ENCODE measurements around the gene POC5. TPM values are rescaled to one million over a fixed set of nuclear protein-coding genes. Genes with fewer than 3 reads are reported as not detected.
"Not testable (repeated sequence)": the region's sequence is repeated elsewhere in the genome, so short reads cannot be mapped to it uniquely, and the experiment has no call there.

POC5 gene
- total RNA-seq, 1 experiment from 2014 or later = 13.3 TPM

GRCh38 chr5:75710637-75711036 is 6.6 kb downstream of the POC5 start:
- in situ Hi-C loops (cut with HindIII; ENCODE audit: low pct_unique_long_range_greater_than_20kb, low sequenced_read_pairs) = no loop called here
- no peak for DNase-seq (ENCODE audit: low read depth)

DNA sequence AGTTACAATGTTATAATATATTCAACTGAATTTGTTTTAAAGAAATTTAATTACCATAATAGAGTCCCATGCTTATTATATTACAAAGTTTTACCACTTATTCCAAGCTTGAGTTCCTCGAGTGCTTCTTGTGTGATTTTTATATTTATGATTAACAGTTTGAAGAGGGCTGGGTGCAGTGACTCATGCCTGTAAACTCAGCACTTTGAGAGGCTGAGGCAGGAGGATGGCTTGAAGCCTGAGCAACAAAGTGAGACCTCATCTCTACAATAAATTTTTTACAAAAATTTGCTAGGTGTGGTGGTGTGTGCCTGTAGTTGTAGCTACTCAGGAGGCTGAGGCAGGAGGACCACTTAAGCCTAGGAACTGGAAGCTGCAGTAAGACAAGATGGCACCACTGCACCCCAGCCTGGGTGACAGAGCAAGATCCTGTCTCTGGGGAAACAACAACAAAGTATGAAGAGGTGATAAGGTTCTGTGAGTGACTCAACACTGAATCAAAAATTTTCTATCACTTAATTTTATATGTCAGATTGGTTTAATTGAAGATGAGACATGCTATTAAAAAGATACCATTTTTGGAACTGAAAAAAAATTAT is 9.2 kb downstream of the POC5 start:
- in situ Hi-C loops (cut with HindIII; ENCODE audit: low pct_unique_long_range_greater_than_20kb, low sequenced_read_pairs) = no loop called here

DNA sequence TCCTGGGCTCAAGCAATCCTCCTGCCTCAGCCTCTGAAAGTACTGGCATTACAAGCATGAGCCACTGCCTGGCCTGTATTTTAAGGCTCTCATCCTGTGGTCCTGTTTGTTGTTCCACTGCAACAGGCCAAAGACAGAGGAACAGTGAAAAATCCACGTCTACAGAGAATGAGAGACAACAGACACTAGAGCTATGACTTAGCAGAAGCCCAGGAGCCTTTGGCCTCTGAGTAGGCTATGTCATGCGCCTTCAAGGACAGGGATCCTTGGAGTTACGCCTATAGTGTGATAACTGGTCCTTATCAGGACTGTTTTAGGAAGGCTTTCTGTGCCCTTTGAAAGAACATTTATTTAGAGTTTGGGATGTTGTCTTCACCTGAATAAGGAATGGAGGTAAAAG is 10.5 kb downstream of the POC5 start:
- in situ Hi-C loops (cut with HindIII; ENCODE audit: low pct_unique_long_range_greater_than_20kb, low sequenced_read_pairs) = no loop called here

More for the DNA sequence above, 9.2 kb downstream of the POC5 start:
- DNase-seq (ENCODE audit: low read depth) = peak; percentile 40

DNA sequence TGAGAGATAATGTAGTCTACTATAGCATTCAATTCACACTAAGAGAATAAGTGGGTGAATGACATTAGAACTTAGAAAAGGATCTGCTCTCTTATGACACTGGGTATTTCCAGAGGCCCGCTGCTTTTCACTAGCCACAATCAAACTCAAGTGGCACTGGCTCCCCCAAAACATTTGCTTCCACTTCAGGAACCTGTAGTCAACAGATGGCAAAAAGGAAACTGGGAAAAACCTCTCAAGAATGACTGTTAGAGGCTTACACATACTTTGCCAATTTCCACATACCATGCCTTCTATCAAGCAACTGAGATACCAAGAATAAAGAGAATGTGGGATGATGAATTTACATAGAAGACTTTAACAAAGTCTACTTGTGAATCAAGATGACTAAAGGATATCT is 11.2 kb downstream of the POC5 start:
- DNase-seq (ENCODE audit: low read depth) = no peak
- in situ Hi-C loops (cut with HindIII; ENCODE audit: low pct_unique_long_range_greater_than_20kb, low sequenced_read_pairs) = no loop called here

More for the DNA sequence above, 10.5 kb downstream of the POC5 start:
- no peak for DNase-seq (ENCODE audit: low read depth)

DNA sequence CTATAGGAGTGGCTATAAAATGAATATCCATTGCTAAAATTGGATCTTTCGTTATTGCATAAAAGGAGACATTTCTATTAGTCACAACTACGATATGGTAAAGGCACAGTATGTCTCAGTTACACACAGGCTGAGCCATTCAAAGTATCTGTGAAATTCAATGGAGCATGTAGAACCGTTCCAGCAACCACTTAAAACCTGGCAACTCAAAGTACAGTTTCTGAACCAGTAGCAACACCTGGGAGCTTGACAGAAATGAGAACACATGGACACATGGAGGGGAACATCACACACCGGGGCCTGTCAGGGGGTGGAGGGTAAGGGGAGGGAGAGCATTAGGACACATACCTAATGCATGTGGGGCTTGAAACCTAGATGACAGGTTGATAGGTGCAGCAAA is 15.4 kb downstream of the POC5 start:
- in situ Hi-C loops (cut with HindIII; ENCODE audit: low pct_unique_long_range_greater_than_20kb, low sequenced_read_pairs) = no loop called here
- DNase-seq (ENCODE audit: low read depth) = no peak

- in situ Hi-C loops (cut with HindIII; ENCODE audit: low pct_unique_long_range_greater_than_20kb, low sequenced_read_pairs); DNase-seq (ENCODE audit: low read depth): not testable (repeated sequence)
Observed at GRCh38 chr5:75695472-75696351, 21.5 kb downstream of the POC5 start.

- in situ Hi-C loops (cut with HindIII; ENCODE audit: low pct_unique_long_range_greater_than_20kb, low sequenced_read_pairs) = no loop called here
- DNase-seq (ENCODE audit: low read depth) = no peak
Observed at GRCh38 chr5:75694781-75695180, 22.5 kb downstream of the POC5 start.

GRCh38 chr5:75690669-75691068 is 26.6 kb downstream of the POC5 start:
- in situ Hi-C loops (cut with HindIII; ENCODE audit: low pct_unique_long_range_greater_than_20kb, low sequenced_read_pairs) = no loop called here
- no peak for DNase-seq (ENCODE audit: low read depth)

DNA sequence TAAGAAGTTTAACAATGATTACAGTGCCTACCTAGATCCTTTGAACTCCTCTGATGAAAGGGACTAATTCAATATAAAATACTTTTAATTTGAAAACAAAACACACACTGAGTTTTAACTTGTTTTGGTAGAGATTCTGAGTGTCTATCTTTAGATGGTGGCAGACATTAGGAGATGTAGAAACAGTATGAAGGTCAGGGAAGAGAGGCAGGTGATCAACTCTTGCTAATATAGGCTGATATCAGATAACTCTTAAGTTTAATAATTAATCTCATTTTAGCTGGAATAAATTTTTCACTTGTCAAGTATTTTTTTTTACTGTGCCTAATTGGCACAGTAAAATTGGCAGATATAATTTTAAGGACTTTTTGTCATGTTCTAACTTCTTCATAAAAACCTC is 30.8 kb downstream of the POC5 start:
- DNase-seq (ENCODE audit: low read depth) = no peak
- in situ Hi-C loops (cut with HindIII; ENCODE audit: low pct_unique_long_range_greater_than_20kb, low sequenced_read_pairs) = no loop called here

- in situ Hi-C loops (cut with HindIII; ENCODE audit: low pct_unique_long_range_greater_than_20kb, low sequenced_read_pairs) = no loop called here
Observed at GRCh38 chr5:75685141-75685540, 32.1 kb downstream of the POC5 start.

DNA sequence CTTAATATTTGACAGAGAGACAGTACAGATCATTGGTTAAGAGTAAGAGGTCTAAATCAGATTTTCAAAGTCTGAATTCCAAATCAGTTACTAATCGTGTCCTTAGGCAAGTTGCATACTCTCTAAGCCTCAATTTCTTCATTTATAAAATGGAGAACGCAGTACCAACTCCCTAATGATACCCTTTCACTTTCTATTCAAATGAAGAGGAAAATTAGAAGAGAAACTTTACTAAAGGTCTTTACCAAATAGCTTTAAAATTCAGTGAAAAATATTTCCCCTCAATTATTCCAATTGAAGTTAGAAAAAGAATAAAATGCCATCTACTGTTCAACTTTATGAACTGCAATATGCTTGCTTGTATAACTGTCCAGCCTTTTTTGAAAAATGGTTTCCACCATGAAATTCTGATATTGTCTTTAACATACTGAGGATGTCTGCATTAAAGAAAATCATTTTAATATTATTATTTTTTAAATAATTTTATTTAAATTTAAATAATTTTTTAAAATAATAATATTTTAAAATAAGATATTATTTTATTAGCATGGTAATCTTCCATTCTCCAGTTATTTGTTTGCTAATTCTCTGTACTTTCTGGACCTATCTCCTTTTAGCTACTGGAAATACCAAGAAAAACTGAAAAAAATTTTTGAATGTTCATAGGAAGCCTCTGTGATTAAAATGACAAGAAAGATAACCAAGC is 36.0 kb downstream of the POC5 start:
- peak; percentile 36 for DNase-seq (ENCODE audit: low read depth)
- in situ Hi-C loops (cut with HindIII; ENCODE audit: low pct_unique_long_range_greater_than_20kb, low sequenced_read_pairs) = no loop called here

More at GRCh38 chr5:75685141-75685540, 32.1 kb downstream of the POC5 start:
- no peak for DNase-seq (ENCODE audit: low read depth)

DNA sequence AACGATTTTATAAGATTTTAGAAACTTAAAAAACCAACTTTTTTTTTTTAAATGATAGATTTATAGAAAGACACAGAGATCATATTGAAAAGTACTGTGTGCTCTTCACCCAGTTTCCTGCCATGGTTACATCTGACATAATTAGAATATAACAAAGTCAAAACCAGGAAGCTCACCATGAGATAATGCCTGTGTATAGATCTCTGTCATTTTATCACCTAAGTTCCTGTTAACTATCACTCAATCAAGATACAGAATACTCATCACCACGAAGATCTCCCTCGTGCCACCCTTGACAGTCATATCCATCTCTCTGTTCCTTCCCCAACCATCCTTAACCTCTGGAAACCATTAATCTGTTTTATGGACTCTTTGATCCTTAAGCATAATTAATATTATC is 39.1 kb downstream of the POC5 start:
- in situ Hi-C loops (cut with HindIII; ENCODE audit: low pct_unique_long_range_greater_than_20kb, low sequenced_read_pairs) = no loop called here
- no peak for DNase-seq (ENCODE audit: low read depth)

GRCh38 chr5:75677607-75678006 is 39.6 kb downstream of the POC5 start:
- DNase-seq (ENCODE audit: low read depth) = no peak
- in situ Hi-C loops (cut with HindIII; ENCODE audit: low pct_unique_long_range_greater_than_20kb, low sequenced_read_pairs) = no loop called here

DNA sequence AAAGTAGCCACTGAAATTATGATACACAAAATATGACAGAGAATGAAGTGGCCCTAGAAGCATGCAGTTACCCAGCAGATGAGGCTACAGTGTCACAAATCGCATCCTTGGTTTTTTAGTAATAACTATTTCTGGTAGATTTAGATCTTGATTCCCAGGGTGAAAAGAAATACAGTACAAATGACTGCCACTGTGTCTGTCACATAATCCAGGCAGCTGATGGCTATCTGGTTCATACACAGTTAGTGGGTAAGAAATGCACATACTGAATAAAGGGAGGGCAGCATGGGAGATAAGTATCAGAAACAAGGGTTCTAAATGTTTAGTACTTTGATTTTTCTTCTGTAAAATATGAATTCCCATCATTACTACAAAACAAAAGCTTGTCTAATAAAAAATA is 41.5 kb downstream of the POC5 start:
- in situ Hi-C loops (cut with HindIII; ENCODE audit: low pct_unique_long_range_greater_than_20kb, low sequenced_read_pairs) = no loop called here
- no peak for DNase-seq (ENCODE audit: low read depth)

- in situ Hi-C loops (cut with HindIII; ENCODE audit: low pct_unique_long_range_greater_than_20kb, low sequenced_read_pairs) = no loop called here
- DNase-seq (ENCODE audit: low read depth) = no peak
Observed at GRCh38 chr5:75672616-75673015, 44.6 kb downstream of the POC5 start.

GRCh38 chr5:75671506-75671905 is 45.7 kb downstream of the POC5 start:
- no peak for DNase-seq (ENCODE audit: low read depth)
- in situ Hi-C loops (cut with HindIII; ENCODE audit: low pct_unique_long_range_greater_than_20kb, low sequenced_read_pairs) = no loop called here

DNA sequence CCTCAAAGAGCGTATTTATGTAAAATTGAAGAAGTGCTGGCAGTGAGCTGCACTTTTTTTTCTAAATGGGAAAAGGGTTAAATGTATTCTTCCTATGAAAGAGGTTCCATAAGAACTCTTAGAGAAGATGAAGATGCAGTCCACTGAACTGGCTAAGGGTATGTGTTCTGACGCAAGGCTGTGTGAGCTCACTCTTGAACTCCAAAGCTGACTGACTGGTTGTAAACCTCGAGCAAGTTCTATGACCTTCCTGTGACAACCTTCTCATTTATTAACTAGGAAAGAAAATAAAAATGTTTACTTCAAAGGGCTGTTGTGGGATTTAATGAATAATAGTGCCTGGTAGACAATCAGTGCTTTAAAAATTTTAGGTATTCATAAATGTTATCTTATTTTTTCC is 46.7 kb downstream of the POC5 start:
- in situ Hi-C loops (cut with HindIII; ENCODE audit: low pct_unique_long_range_greater_than_20kb, low sequenced_read_pairs) = no loop called here
- no peak for DNase-seq (ENCODE audit: low read depth)

DNA sequence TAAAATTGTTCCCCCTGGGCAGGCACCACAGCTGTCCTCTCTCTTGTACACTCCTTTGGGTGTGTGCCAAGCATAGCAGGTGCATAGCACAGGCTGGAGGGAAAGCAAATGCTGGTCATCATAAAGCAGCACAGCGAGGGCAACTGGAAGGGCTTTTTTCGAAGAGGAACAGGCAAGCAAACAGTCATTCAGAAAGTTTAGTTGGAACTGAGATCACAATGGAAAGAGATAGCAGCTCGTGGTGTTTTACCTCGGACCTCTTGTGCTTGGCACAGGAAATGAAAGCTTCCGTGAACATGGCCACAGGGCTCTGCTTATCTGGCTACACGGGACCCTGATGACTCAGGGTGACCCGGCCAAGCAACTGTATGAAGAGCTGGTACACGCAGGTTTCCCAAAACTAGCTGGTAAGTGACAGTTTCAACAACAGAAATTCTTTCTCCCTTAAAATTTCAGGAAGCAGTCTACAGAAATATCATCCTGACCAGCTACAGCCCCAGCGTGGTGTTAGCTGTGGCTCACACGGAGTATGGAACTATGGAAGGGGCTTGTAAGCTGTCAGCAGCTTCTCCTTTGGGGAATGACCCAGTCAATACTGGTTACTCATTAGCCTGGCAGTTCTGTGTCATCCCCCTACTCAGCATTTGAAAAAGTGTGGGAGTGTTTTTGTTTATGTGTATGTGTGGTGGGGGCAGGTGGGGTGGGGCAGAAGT is 48.1 kb downstream of the POC5 start:
- peak; percentile 38 for DNase-seq (ENCODE audit: low read depth)

GRCh38 chr5:75668445-75668844 is 48.8 kb downstream of the POC5 start:
- in situ Hi-C loops (cut with HindIII; ENCODE audit: low pct_unique_long_range_greater_than_20kb, low sequenced_read_pairs) = no loop called here

More for the DNA sequence above, 48.1 kb downstream of the POC5 start:
- in situ Hi-C loops (cut with HindIII; ENCODE audit: low pct_unique_long_range_greater_than_20kb, low sequenced_read_pairs) = no loop called here

More at GRCh38 chr5:75668445-75668844, 48.8 kb downstream of the POC5 start:
- DNase-seq (ENCODE audit: low read depth) = no peak

All from Caki2 (cell line).